VCaP (cell line): Measurements from ENCODE around the gene IL1B.

ENCODE experiments used
- H3K27ac ChIP-seq: fragments of 450-650 bp; 2 replicates; pipeline ENCODE4 v1.5.1; 2017
- TF ChIP-seq, protein P1 (sequence below): fragments of 450-650 bp; conservative IDR thresholded peaks from 2 replicates; pipeline ENCODE4 v1.5.1; 2017; ENCODE audit warnings: mild to moderate bottlenecking, moderate library complexity

Gene IL1B

GRCh38 chr2:112880091-112880531 is 43.5 kb upstream of the IL1B start:
- TF ChIP-seq, protein P1, sequence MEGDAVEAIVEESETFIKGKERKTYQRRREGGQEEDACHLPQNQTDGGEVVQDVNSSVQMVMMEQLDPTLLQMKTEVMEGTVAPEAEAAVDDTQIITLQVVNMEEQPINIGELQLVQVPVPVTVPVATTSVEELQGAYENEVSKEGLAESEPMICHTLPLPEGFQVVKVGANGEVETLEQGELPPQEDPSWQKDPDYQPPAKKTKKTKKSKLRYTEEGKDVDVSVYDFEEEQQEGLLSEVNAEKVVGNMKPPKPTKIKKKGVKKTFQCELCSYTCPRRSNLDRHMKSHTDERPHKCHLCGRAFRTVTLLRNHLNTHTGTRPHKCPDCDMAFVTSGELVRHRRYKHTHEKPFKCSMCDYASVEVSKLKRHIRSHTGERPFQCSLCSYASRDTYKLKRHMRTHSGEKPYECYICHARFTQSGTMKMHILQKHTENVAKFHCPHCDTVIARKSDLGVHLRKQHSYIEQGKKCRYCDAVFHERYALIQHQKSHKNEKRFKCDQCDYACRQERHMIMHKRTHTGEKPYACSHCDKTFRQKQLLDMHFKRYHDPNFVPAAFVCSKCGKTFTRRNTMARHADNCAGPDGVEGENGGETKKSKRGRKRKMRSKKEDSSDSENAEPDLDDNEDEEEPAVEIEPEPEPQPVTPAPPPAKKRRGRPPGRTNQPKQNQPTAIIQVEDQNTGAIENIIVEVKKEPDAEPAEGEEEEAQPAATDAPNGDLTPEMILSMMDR = no peak
- no peak overlapping the region for H3K27ac ChIP-seq

DNA sequence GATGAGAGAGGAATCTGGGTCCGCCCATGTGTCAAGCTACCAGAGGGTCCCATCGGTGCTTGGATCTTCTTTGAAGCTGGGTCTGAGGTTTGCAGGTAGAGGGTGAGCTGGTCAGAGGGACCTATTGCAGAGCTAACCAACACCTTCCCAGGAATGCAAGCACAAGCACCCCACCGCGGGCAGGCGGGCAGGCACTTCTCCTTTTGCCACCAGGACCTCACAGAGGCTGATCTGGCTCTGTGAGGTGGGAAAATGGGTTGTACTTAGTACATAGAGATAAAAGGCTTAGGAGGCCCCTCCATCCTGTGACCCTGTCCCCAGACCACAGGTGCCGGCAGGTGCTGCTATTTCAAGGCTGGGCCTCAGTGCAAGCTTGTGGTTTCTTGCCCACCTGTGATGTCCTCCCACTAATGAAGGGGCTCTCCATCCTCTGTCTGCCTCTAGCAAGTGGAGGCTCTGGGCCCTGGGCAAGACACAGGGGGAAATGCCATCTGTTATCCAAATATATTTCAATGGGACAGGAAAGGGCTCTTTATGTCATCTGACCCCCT is 43.0 kb upstream of the IL1B start:
- no peak overlapping the region for H3K27ac ChIP-seq
- TF ChIP-seq, protein P1 = no peak

DNA sequence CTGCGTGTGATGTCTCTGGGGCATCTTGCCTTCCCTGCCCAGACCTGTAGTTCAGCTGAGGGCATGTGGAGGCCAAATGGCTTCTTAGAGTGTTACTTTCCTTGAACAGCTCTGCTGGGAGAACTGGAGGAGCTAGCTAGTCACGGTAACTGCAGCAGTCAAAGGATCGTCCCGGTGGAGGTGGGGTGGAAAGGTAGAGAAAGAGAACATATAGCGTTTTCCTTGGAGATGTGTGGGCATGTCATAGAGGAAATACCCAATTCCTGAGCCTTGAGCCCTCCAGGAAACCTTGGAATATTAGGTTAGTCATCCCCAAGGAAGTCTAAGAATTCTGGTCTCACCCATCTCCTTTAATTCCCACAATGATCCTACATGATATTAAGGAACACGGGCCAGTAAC is 40.8 kb upstream of the IL1B start:
- TF ChIP-seq, protein P1 = no peak
- no peak overlapping the region for H3K27ac ChIP-seq

GRCh38 chr2:112876971-112877361 is 40.4 kb upstream of the IL1B start:
- no peak overlapping the region for H3K27ac ChIP-seq
- TF ChIP-seq, protein P1 = no peak

DNA sequence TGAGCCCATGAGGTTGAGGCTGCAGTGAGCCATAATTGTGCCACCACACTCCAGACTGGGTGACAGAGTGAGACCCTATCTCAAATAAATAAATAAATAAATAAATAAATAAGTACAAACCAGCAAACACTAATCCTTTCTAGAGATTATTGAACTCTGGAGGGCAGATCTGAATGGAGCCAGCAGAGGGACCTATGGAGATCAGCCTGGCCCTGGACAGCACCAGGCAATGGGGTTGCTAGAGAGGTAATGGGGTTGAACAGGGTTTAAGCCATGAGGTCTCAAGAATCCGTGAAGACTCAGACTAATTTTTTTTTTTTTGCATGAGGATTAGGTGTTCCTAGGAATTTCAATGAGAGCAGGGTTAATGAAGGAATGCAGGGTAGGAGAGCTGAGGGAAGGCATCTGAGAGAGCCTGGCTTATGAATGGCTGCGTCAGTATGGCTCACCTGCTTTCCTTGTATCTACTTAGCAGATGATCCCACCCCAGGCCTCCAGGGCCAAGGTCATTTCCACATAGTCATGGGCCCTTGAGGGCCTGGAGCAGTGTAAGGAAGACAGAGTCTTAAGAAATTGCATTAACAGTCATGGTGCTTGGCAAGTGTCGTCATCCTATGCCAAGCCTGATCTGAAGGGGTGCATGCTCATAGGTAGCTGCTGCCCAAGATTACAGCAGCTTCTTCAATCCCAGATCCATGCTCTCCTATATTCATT is 39.8 kb upstream of the IL1B start:
- TF ChIP-seq, protein P1 = no peak
- H3K27ac ChIP-seq = no peak overlapping the region

- TF ChIP-seq, protein P1 = no peak
- H3K27ac ChIP-seq = no peak overlapping the region
Observed at GRCh38 chr2:112870841-112871835, 34.6 kb upstream of the IL1B start.

DNA sequence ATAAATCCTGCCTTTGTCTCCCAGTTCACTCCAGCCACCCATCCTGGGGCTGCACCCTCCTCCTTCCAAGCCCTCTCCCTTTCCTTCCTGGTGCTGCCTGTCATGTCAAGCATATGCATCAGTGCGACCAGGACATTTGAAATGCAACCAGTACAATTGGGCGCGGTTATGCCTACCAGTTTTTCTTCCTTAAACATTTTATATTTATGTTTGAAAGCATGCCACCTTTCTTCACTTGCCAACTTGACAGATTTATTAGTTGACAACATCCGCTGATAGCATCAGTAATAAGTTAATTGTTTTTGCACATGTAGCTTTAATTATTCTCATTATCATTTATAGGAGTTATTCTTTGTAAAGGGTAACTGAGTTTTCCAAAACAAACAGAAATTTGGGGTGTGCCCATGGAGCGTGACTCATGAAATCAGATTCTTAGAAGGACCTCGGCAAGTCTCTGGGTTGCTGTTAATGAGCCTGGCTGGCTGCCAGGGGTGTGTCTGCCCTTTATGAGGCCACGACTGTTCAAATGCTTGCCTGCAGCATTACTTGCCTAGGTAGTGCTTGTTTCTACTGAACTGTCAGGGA is 32.8 kb upstream of the IL1B start:
- TF ChIP-seq, protein P1 = no peak
- H3K27ac ChIP-seq = peak overlapping the region; percentile 56
